Daoy (cell line): ENCODE results near the gene GLIPR1L2. TPM values are rescaled to one million over a fixed set of nuclear protein-coding genes. Genes with fewer than 3 reads are reported as not detected.

Source experiments
- DNase-seq: peaks from one replicate; pipeline ENCODE4 v3.0.0-alpha.2; 2015; ENCODE audit warnings: low read depth
- total RNA-seq: library from RNA; depleted of rRNA; stranded (reverse); fragments of >200 nt; shearing (Covaris generic); gene quantifications from 2 replicates; pipeline ENCODE4 v1.2.3, GENCODE V29; 2014; rRNA removed

Gene GLIPR1L2
- 1.8 TPM in 1 of 2 replicates, not detected in the other for total RNA-seq

DNA sequence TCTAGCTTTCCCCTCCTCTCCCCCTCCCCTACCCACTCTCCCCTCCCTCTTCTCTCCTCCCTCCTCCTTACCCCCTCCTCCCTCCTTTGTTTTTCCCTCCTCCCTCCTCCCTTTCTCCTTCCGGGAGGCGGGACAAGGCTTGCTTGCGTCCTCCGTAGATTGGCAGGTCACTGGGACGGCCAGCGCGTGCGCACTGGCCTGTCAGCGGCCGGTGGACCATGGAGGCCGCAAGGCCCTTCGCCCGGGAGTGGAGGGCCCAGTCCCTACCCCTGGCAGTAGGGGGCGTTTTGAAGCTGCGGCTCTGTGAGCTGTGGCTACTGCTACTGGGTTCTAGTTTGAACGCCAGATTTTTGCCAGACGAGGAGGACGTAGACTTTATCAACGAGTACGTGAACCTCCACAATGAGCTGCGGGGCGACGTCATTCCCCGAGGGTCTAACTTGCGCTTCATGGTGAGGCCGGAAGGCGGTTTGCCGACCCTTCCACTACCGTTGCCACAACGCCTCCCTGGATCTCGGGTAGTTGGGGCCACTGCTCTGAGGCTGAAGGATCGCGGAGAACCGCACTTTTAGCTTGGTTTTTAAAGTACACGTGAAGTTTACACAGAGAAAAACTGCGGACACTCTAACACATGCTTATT is at the start of gene GLIPR1L2:
GLIPR1L2 (plus strand) TSS at position 191 of the 640 bp plus-strand sequence; CDS start at position 219, 28 bp downstream.
- DNase-seq, result peak; percentile 99

DNA sequence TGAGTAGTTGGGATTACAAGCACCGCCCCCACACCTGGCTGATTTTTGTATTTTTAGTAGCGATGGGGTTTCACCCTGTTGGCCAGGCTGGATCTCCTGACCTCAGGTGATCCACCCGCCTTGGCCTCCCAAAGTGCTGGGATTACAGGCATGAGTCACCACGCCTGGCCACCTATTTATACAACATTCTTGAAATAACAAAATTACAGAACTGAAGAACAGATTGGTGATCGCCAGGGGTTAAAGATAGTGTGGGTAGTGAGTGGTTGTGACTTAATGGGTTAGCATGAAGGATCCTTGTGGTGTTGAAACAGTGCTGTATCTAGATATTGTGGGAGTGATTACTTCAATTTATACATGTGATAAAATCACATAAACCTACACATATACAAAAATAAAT is 49.0 kb upstream of the GLIPR1L2 start:
- peak; percentile 13 for DNase-seq

DNA sequence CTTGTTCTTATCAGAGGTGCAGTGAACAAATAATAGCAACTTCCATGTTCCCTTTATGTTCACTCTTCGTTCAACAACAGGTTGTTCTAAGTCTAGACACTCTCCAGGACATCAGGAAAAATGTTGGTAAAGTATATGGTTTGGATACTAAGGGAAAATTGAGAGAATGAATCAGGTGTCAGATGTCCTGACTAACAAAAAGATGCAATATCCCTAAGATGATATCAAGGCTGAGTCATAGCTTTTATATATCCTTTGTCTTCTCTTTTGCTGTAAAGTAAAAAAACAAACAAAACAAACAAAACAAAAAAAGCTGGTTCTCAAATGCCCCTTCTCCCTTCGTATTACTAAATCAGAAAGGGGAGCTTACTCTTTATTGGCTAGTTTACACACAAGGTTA is 45.4 kb upstream of the GLIPR1L2 start:
- no peak for DNase-seq

GRCh38 chr12:75346215-75346614 is 44.7 kb upstream of the GLIPR1L2 start:
- peak; percentile 12 for DNase-seq

DNA sequence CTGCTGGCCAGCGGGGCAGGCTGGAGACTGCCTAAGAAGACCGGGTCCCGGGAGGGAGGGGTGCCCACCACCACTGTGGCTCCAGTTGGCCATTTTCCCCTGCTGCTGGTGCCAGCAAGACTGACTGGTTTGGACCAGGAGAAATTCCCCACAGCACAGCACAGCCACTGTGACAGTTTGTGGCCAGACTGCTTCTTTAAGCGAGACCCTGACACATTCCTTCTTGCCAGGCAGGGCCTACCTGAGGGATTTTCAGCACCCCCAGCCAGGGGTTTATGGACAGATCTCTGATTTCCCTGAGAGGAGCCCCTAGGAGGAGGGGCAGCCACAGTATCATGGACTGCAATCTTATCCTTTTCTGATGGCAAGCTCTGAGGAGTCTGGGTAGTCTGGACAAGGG is 40.9 kb upstream of the GLIPR1L2 start:
- no peak for DNase-seq

- no peak for DNase-seq
Observed at GRCh38 chr12:75350413-75350812, 40.5 kb upstream of the GLIPR1L2 start.

DNA sequence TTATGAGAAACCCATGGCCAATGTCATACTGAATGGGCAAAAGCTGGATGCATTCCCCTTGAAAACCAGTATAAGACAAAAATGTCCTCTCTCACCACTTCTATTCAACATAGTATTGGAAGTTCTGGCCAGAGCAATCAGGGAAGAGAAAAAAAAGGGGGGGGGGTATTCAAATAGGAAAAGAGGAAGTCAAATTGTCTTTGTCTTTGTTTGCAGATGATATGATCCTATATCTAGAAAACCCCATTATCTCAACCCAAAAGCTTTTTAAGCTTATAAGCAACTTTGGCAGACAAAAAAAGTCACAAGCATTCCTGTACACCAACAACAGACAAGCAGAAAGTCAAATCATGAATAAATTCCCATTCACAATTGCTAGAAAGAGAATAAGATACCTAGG is 36.9 kb upstream of the GLIPR1L2 start:
- no peak for DNase-seq

- no peak for DNase-seq
Observed at GRCh38 chr12:75360920-75361319, 30.0 kb upstream of the GLIPR1L2 start.

- DNase-seq, result no peak
Observed at GRCh38 chr12:75361408-75361807, 29.5 kb upstream of the GLIPR1L2 start.

- DNase-seq, result no peak
Observed at GRCh38 chr12:75364919-75365318, 26.0 kb upstream of the GLIPR1L2 start.

GRCh38 chr12:75366629-75367028 is 24.3 kb upstream of the GLIPR1L2 start:
- DNase-seq, result no peak

- no peak for DNase-seq
Observed at GRCh38 chr12:75374971-75375370, 15.9 kb upstream of the GLIPR1L2 start.

- DNase-seq, result no peak
Observed at GRCh38 chr12:75378354-75378753, 12.5 kb upstream of the GLIPR1L2 start.

GRCh38 chr12:75389061-75389460 is 1.8 kb upstream of the GLIPR1L2 start:
- peak; percentile 56 for DNase-seq

DNA sequence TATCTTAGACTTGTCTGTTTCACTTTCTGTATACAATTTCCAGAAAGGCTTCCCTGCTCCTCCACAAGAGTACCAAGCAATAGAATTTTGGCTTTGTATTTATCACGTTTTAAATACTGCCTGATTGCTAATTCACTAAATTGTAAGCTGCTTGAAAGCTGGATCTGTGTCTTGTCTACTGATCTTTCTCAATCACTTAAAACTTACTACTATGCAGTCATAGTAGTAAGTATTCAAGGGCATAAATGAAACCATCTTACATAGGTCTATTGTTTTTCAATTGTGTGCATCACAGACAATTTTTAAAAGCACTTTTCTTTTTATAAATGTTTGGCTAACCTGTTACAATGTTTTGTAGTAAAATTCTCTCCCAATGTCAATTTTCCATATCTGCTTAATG is 1.2 kb upstream of the GLIPR1L2 start:
- DNase-seq, result no peak

- no peak for DNase-seq
Observed at GRCh38 chr12:75390156-75390898, 562 bp upstream of the GLIPR1L2 start.

DNA sequence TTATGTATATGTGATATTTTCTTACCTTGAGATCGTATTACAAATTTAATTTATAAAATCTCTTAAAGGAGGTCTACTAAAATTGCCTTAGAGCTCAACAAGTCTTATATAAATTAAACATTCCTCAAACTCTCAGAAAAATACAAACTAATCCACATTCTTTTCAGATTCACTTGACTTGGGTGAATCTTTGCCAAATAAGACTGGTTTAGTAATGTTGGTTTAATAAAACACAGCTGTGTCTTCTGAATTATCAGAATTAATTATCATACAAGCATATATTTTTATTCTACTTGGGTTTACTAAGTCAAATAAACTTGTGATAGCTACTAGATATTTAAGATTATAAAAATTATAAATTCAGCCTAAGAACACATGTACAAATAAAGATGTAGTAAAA is 13.3 kb downstream of the GLIPR1L2 start:
- DNase-seq, result no peak

DNA sequence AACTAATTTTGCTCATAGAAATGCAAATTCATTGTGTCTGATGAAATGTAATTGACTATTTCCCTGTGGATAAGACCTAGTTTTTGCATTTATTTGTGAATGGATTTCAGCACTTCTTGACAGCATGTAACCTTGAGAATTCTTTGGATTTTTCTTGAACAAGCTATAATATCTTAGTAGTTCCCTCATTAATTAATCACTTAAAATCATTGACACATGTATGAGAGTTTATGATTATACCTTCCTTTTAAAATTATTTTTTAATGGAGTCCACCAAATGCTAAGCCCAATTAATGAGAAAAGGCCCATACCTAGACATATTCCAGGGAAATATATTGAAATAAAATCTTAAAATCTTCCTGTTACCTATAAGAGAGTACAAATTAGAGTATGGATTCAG is 16.8 kb downstream of the GLIPR1L2 start:
- DNase-seq, result no peak

DNA sequence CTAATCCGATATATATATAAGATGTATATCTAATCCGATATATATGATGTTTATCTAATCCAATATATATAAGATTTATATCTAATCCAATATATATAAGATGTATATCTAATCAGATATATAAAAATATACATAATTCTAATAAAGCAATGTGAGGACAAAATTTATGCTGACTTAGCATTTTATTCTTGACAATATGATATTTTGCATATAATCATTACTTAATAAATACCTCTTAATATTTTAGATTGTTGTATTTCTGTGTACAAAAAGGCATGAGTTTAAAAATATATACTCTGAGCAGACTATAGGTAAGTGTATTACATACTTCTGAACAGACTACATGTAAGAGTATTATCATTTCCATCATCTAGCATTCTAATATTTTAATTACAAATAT is 18.9 kb downstream of the GLIPR1L2 start:
- no peak for DNase-seq

GRCh38 chr12:75414671-75415070 is 23.8 kb downstream of the GLIPR1L2 start:
- DNase-seq, result no peak

GRCh38 chr12:75419841-75420240 is 29.0 kb downstream of the GLIPR1L2 start:
- DNase-seq, result no peak

GRCh38 chr12:75427491-75427890 is 36.6 kb downstream of the GLIPR1L2 start:
- DNase-seq, result no peak

- DNase-seq, result no peak
Observed at GRCh38 chr12:75428767-75429166, 37.9 kb downstream of the GLIPR1L2 start.
